Loucy (cell line): ENCODE measurements around the gene BRWD1.

ENCODE experiments used
- H2AFZ ChIP-seq: fragments of 200-600 bp; sonication (generic); 2 replicates; pipeline ENCODE4 v1.6.0; 2016; ENCODE audit warnings: antibody characterized with exemption, mild to moderate bottlenecking, low read length, moderate library complexity
- H3F3A ChIP-seq: fragments of 200-600 bp; 2 replicates; pipeline ENCODE4 v1.6.0; 2016; ENCODE audit warnings: antibody characterized with exemption, low read depth, mild to moderate bottlenecking
- H3K27me3 ChIP-seq: fragments of 200-600 bp; sonication (generic); 2 replicates; pipeline ENCODE4 v1.6.1; 2014; ENCODE audit warnings: low read length, mild to moderate bottlenecking; ENCODE audit not compliant: insufficient read depth, poor library complexity, severe bottlenecking
- H3K36me3 ChIP-seq: fragments of 200-600 bp; sonication (generic); 2 replicates; pipeline ENCODE4 v1.6.1; 2016; ENCODE audit warnings: low read length; ENCODE audit not compliant: insufficient read depth
- H3K4me1 ChIP-seq: fragments of 200-600 bp; sonication (generic); 2 replicates; pipeline ENCODE4 v1.5.1; 2014; ENCODE audit warnings: low read length, mild to moderate bottlenecking; ENCODE audit not compliant: insufficient read depth, poor library complexity, severe bottlenecking
- H3K4me2 ChIP-seq: fragments of 200-600 bp; sonication (generic); 2 replicates; pipeline ENCODE4 v1.6.0; 2014; ENCODE audit warnings: antibody characterized with exemption, low read length, low read depth, mild to moderate bottlenecking; ENCODE audit not compliant: poor library complexity, severe bottlenecking
- H3K4me3 ChIP-seq: fragments of 200-600 bp; sonication (generic); 2 replicates; pipeline ENCODE4 v1.5.1; 2014; ENCODE audit warnings: low read length, mild to moderate bottlenecking, mixed read lengths; ENCODE audit not compliant: poor library complexity, severe bottlenecking
- H3K79me2 ChIP-seq: fragments of 200-600 bp; sonication (generic); 2 replicates; pipeline ENCODE4 v1.6.1; 2014; ENCODE audit warnings: low read length; ENCODE audit not compliant: insufficient read depth
- H3K9ac ChIP-seq: fragments of 200-600 bp; sonication (generic); 2 replicates; pipeline ENCODE4 v1.6.0; 2014; ENCODE audit warnings: mild to moderate bottlenecking, low read depth, low read length, moderate library complexity; ENCODE audit not compliant: poor library complexity, severe bottlenecking
- H3K9me2 ChIP-seq: fragments of 200-600 bp; sonication (generic); replicated peaks from 2 replicates; pipeline ENCODE4 v1.6.1; 2016; ENCODE audit warnings: low read depth, low read length, mixed read lengths
- H3K9me3 ChIP-seq: fragments of 200-600 bp; sonication (generic); 2 replicates; pipeline ENCODE4 v1.6.1; 2014; ENCODE audit warnings: mild to moderate bottlenecking, antibody characterized with exemption, low read length, low read depth; ENCODE audit not compliant: insufficient read depth
- H4K20me1 ChIP-seq: fragments of 200-600 bp; sonication (generic); 2 replicates; pipeline ENCODE4 v1.6.0; 2014; ENCODE audit warnings: antibody characterized with exemption, low read length, mild to moderate bottlenecking; ENCODE audit not compliant: insufficient read depth, poor library complexity, severe bottlenecking
- EZH2phosphoT487 ChIP-seq: fragments of 200-600 bp; IDR thresholded peaks from 2 replicates; pipeline ENCODE4 v1.6.1; 2018; ENCODE audit warnings: antibody characterized with exemption, mild to moderate bottlenecking, moderate library complexity, borderline replicate concordance
- TF ChIP-seq, protein P1 (sequence below): fragments of 200-600 bp; sonication (generic); conservative IDR thresholded peaks from 2 replicates; pipeline ENCODE4 v1.5.1; 2014; ENCODE audit warnings: mild to moderate bottlenecking, antibody characterized with exemption, low read length

The BRWD1 gene

GRCh38 chr21:39169906-39170305, 143.5 kb downstream of the BRWD1 start:
- Histone ChIP-seq H3K4me3 (no peak overlapping the region), H3K79me2 (peaks cover 8% of the 10 kb centered on the region; the same call in 1 of the 2 replicates), H3K4me2 (no peak overlapping the region), H3F3A (no peaks in the 10 kb centered on the region), H2AFZ (no peak overlapping the region), H3K9me3 (no peaks in the 10 kb centered on the region), H3K4me1 (peaks cover 4% of the 10 kb centered on the region), H3K9ac (no peak overlapping the region), H3K9me2 (no peaks in the 10 kb centered on the region), H4K20me1 (peaks cover 6% of the 10 kb centered on the region), H3K36me3 (peaks cover 39% of the 10 kb centered on the region), H3K27me3 (no peaks in the 10 kb centered on the region)
- TF ChIP-seq, protein P1, sequence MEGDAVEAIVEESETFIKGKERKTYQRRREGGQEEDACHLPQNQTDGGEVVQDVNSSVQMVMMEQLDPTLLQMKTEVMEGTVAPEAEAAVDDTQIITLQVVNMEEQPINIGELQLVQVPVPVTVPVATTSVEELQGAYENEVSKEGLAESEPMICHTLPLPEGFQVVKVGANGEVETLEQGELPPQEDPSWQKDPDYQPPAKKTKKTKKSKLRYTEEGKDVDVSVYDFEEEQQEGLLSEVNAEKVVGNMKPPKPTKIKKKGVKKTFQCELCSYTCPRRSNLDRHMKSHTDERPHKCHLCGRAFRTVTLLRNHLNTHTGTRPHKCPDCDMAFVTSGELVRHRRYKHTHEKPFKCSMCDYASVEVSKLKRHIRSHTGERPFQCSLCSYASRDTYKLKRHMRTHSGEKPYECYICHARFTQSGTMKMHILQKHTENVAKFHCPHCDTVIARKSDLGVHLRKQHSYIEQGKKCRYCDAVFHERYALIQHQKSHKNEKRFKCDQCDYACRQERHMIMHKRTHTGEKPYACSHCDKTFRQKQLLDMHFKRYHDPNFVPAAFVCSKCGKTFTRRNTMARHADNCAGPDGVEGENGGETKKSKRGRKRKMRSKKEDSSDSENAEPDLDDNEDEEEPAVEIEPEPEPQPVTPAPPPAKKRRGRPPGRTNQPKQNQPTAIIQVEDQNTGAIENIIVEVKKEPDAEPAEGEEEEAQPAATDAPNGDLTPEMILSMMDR, result no peak
- no peak for TF ChIP-seq EZH2phosphoT487

DNA sequence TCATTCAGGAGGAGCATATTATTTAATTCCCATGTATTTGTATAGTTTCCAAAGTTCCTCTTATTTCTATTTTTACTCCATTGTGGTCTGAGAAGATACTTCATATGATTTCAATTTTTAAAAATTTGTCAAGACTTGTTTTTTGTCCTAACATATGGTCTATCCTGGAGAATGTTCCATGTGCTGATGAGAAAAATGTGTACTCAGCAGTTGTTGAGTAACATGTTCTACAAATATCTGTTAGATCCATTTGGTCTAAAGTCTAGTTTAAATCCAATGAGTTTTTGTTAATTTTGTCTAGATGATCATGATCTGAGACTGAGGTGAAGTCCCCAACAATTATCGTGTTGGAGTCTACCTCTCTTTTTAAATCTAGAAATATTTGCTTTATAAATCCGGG, 144.6 kb downstream of the BRWD1 start:
- Histone ChIP-seq H4K20me1 (no peaks in the 10 kb centered on the region), H3K36me3 (peaks cover 28% of the 10 kb centered on the region; the same call in 1 of the 2 replicates), H3K4me2 (no peak overlapping the region), H3F3A (no peaks in the 10 kb centered on the region), H3K79me2 (no peaks in the 10 kb centered on the region), H3K4me3 (no peak overlapping the region), H2AFZ (no peak overlapping the region), H3K9ac (no peak overlapping the region), H3K4me1 (no peaks in the 10 kb centered on the region), H3K9me2 (no peaks in the 10 kb centered on the region), H3K27me3 (no peaks in the 10 kb centered on the region), H3K9me3 (no peaks in the 10 kb centered on the region)
- TF ChIP-seq, protein P1, result no peak
- no peak for TF ChIP-seq EZH2phosphoT487

DNA sequence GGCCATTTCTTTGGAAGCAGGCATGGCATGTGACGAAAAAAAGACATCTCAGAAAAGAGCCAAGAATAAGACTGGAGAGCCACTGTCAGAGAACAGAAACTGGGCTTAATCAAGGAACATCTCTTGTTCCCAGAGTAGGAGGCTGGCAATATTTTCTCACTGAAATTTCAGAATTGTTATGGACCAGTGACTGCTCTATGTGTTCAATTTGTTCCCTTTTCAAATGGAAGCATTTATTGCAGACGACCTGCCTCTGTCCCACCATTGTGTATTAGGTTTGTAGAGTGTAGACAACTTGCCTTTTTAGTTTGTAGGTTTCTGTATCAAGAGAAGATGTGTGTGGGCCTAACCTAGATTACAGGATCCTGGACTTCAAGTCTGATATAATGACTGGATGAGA, 148.9 kb downstream of the BRWD1 start:
- no peaks in the 10 kb centered on the region for H3K9me2 ChIP-seq
- H3K9ac ChIP-seq, result no peak overlapping the region
- no peak overlapping the region for H2AFZ ChIP-seq
- H3K79me2 ChIP-seq, result no peaks in the 10 kb centered on the region
- H3K27me3 ChIP-seq, result no peaks in the 10 kb centered on the region
- H3K4me1 ChIP-seq, result no peaks in the 10 kb centered on the region
- TF ChIP-seq EZH2phosphoT487, result no peak
- TF ChIP-seq, protein P1, result no peak
- peaks cover 1% of the 10 kb centered on the region; the same call in 1 of the 2 replicates for H3K36me3 ChIP-seq
- no peak overlapping the region for H3K4me2 ChIP-seq
- no peaks in the 10 kb centered on the region for H3F3A ChIP-seq
- H4K20me1 ChIP-seq, result no peaks in the 10 kb centered on the region
- H3K9me3 ChIP-seq, result no peaks in the 10 kb centered on the region
- no peak overlapping the region for H3K4me3 ChIP-seq
